Duodenal mucosa (tissue), 2 donors: Measurements from ENCODE around the gene ESR1.
"Not testable (repeated sequence)": the region's sequence is repeated elsewhere in the genome, so short reads cannot be mapped to it uniquely, and the experiment has no call there.

Experiments used
- H3K27ac ChIP-seq: one replicate; pipeline ENCODE4 v1.7.0; 2013; ENCODE audit warnings: low read depth, low read length
- H3K27me3 ChIP-seq, 2 donors: one replicate each; pipeline ENCODE4 v1.7.0; 2013; ENCODE audit warnings: low read length in 2 of 2, control low read depth in 1 of 2; ENCODE audit not compliant: insufficient read depth in 2 of 2, control insufficient read depth in 1 of 2
- H3K36me3 ChIP-seq, 2 donors: one replicate each; pipeline ENCODE4 v1.7.0; 2013; ENCODE audit warnings: low read length in 2 of 2, control low read depth in 1 of 2; ENCODE audit not compliant: insufficient read depth in 2 of 2, control insufficient read depth in 1 of 2
- H3K4me1 ChIP-seq, 2 donors: one replicate each; pipeline ENCODE4 v1.7.0; 2013; ENCODE audit warnings: low read length in 2 of 2, control low read depth in 1 of 2; ENCODE audit not compliant: insufficient read depth in 2 of 2, control insufficient read depth in 1 of 2
- H3K4me3 ChIP-seq, 2 donors: one replicate each; pipeline ENCODE4 v1.7.0; 2013; ENCODE audit warnings: low read length in 2 of 2, low read depth in 1 of 2
- H3K9ac ChIP-seq, 2 donors: one replicate each; pipeline ENCODE4 v1.7.0; 2013; ENCODE audit warnings: low read length in 2 of 2, low read depth in 1 of 2
- H3K9me3 ChIP-seq, 2 donors: one replicate each; pipeline ENCODE4 v1.7.0; 2013; ENCODE audit warnings: low read length in 2 of 2, control low read depth in 1 of 2; ENCODE audit not compliant: control insufficient read depth in 1 of 2

ESR1 gene

GRCh38 chr6:152062476-152062875 lies 255.0 kb downstream of the ESR1 start:
- Histone ChIP-seq H3K9ac (no peak overlapping the region), H3K27me3 (no peaks in the 10 kb centered on the region), H3K4me1 (no peaks in the 10 kb centered on the region), H3K36me3 (no peaks in the 10 kb centered on the region), H3K9me3 (no peaks in the 10 kb centered on the region), H3K4me3 (no peak overlapping the region), H3K27ac (no peak overlapping the region)

DNA sequence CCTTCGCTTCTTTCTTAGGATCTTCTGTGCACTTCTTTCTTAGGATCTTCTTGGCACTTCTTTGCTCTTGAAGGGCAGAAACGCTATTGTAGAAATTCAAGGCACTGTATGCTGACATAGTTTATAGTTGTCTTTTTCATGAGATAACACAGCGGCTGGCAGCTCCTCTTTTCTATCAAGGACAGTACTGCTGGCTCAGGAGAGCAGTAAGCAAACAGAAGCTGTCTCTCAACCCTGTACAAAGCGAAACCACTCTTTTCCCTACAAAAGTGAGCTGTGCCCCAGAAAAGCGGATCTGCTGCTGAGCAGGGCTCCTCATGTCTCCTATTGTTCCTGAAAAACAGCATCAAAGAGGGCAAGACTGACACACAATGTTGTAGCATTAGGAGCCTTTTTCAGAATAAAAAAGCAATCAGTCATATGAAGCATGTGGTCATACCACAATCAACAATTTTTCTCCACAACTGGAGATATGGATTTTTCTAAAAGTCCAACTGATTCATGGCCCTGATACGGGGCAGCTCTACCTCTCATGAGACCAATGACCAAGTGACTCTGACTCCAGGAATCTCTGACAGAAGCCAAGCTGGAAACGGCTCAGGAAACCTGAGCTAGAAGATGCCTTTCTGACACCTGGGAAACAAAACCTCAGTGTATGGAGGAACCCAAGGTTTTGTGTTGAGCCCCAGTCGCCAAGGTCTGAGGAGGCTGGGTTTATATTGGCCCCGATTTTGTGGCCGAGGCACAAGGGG lies 255.9 kb downstream of the ESR1 start:
- H3K36me3 ChIP-seq: no peaks in the 10 kb centered on the region
- no peaks in the 10 kb centered on the region for H3K9me3 ChIP-seq
- no peak overlapping the region for H3K27ac ChIP-seq

GRCh38 chr6:152068622-152069261 lies 261.3 kb downstream of the ESR1 start:
- no peaks in the 10 kb centered on the region for H3K9me3 ChIP-seq
- H3K9ac ChIP-seq: no peak overlapping the region
- no peak overlapping the region for H3K4me3 ChIP-seq
- no peak overlapping the region for H3K27ac ChIP-seq
- H3K36me3 ChIP-seq: no peaks in the 10 kb centered on the region
- H3K4me1 ChIP-seq: no peaks in the 10 kb centered on the region
- no peaks in the 10 kb centered on the region for H3K27me3 ChIP-seq

More for the DNA sequence above, 255.9 kb downstream of the ESR1 start:
- Histone ChIP-seq H3K4me3 (no peak overlapping the region), H3K9ac (no peak overlapping the region), H3K27me3 (no peaks in the 10 kb centered on the region), H3K4me1 (no peaks in the 10 kb centered on the region)

GRCh38 chr6:152070556-152070955 lies 263.1 kb downstream of the ESR1 start:
- Histone ChIP-seq H3K4me3 (no peak overlapping the region), H3K36me3 (no peaks in the 10 kb centered on the region), H3K9ac (no peak overlapping the region), H3K27ac (no peak overlapping the region), H3K27me3 (no peaks in the 10 kb centered on the region), H3K4me1 (no peaks in the 10 kb centered on the region), H3K9me3 (no peaks in the 10 kb centered on the region)

GRCh38 chr6:152071318-152071717 lies 263.8 kb downstream of the ESR1 start:
- no peaks in the 10 kb centered on the region for H3K9me3 ChIP-seq
- no peak overlapping the region for H3K4me3 ChIP-seq
- no peak overlapping the region for H3K9ac ChIP-seq
- H3K4me1 ChIP-seq: no peaks in the 10 kb centered on the region
- no peaks in the 10 kb centered on the region for H3K36me3 ChIP-seq
- H3K27ac ChIP-seq: no peak overlapping the region
- H3K27me3 ChIP-seq: no peaks in the 10 kb centered on the region

GRCh38 chr6:152071843-152072242 lies 264.4 kb downstream of the ESR1 start:
- Histone ChIP-seq H3K27me3 (no peaks in the 10 kb centered on the region), H3K4me3 (no peak overlapping the region), H3K4me1 (no peaks in the 10 kb centered on the region), H3K9me3 (no peaks in the 10 kb centered on the region), H3K27ac (no peak overlapping the region), H3K9ac (no peak overlapping the region), H3K36me3 (no peaks in the 10 kb centered on the region)

GRCh38 chr6:152076242-152076641 lies 268.8 kb downstream of the ESR1 start:
- H3K9me3 ChIP-seq, H3K9ac ChIP-seq, H3K4me3 ChIP-seq, H3K4me1 ChIP-seq, H3K27me3 ChIP-seq, H3K27ac ChIP-seq, H3K36me3 ChIP-seq: not testable (repeated sequence)

DNA sequence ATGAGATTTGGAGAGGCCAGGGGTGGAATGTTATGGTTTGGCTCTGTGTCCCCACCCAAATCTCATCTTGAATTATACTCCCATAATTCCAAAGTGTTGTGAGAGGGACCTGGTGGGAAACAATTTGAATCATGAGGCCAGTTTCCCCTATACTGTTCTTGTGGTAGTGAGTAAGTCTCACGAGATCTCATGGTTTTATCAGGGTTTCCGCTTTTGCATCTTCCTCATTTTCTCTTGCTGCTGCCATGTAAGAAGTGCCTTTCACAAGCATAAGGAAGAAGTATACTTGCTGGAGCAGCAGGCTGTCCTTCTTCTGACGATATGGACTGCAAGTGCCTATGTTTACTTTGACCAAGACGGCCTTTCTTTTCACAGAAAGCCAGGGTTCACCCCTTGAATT lies 270.5 kb downstream of the ESR1 start:
- Histone ChIP-seq H3K9ac (no peak overlapping the region), H3K36me3 (no peaks in the 10 kb centered on the region), H3K9me3 (no peaks in the 10 kb centered on the region), H3K27ac (no peak overlapping the region), H3K27me3 (no peaks in the 10 kb centered on the region), H3K4me1 (no peaks in the 10 kb centered on the region), H3K4me3 (no peak overlapping the region)

GRCh38 chr6:152078804-152079203 lies 271.3 kb downstream of the ESR1 start:
- no peak overlapping the region for H3K27ac ChIP-seq
- no peak overlapping the region for H3K4me3 ChIP-seq
- H3K36me3 ChIP-seq: no peaks in the 10 kb centered on the region
- H3K9me3 ChIP-seq: no peaks in the 10 kb centered on the region
- no peaks in the 10 kb centered on the region for H3K27me3 ChIP-seq
- H3K4me1 ChIP-seq: no peaks in the 10 kb centered on the region
- no peak overlapping the region for H3K9ac ChIP-seq

- Histone ChIP-seq H3K27me3 (no peaks in the 10 kb centered on the region), H3K9me3 (no peaks in the 10 kb centered on the region), H3K4me1 (no peaks in the 10 kb centered on the region), H3K36me3 (no peaks in the 10 kb centered on the region), H3K27ac (no peak overlapping the region), H3K4me3 (no peak overlapping the region), H3K9ac (no peak overlapping the region)
Observed at GRCh38 chr6:152085451-152085921, 278.0 kb downstream of the ESR1 start.
